Measurements from ENCODE around the gene ATP2A1. TPM values are rescaled to one million over a fixed set of nuclear protein-coding genes. Genes with fewer than 3 reads are reported as not detected.
A peak's percentile ranks its signal among the peaks of the same experiment; 100 is the strongest.

The ATP2A1 gene
- total and polyA plus RNA-seq, 2 of the 13 experiments (the other 11 are each of a cell fraction or from before 2014, with no cell fraction given), result 3.2 to 12.5 TPM

DNA sequence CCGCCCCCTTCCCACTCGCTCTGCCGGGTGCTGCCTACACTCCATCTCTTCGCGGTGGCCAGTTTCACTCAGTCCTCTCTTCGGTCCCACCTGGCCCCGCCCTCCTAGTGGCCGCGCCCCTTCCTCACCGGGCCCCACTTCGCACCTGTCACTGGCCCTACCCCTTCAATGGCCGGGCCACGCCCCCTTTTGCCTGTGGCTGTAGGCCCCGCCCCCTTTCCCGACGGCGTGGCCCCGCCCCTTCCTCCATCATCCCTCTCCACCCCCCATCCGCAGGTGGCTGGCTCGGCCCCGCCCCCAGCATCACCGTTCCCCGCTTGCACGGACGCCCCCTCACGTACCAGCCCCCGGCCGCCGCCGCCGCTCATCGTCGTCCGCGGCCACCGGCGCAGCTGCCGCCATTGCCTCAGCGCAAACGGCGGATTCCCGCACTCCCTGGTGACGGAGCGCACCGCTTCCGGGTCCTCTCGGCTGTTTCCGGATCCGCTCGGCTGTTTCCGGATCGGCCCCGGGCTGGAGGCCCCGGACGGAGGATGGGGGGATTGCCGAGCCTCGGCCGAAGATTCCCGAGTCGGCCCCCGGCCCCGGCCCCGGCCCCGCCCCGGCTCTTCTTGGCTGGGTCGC, 46.6 kb downstream of the ATP2A1 start, which contains the start of gene RABEP2 (continued):
- TF ChIP-seq, protein P1, sequence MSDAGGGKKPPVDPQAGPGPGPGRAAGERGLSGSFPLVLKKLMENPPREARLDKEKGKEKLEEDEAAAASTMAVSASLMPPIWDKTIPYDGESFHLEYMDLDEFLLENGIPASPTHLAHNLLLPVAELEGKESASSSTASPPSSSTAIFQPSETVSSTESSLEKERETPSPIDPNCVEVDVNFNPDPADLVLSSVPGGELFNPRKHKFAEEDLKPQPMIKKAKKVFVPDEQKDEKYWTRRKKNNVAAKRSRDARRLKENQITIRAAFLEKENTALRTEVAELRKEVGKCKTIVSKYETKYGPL (CRISPR knock-in tag; IDR thresholded peaks at IDR 0.05), result no peak
- TF ChIP-seq ZFP62 (CRISPR knock-in tag; IDR thresholded peaks at IDR 0.05) (no peak), ZNF225 (CRISPR knock-in tag; IDR thresholded peaks at IDR 0.05) (no peak; the same call in 1 of the 2 replicates), SIN3B (IDR thresholded peaks at IDR 0.05; ENCODE audit: low read length) (no peak), ERF (CRISPR knock-in tag; IDR thresholded peaks at IDR 0.05) (peak; percentile 1; the same call in 1 of the 2 replicates), MIER2 (CRISPR knock-in tag; IDR thresholded peaks at IDR 0.05) (no peak), ZFY (CRISPR knock-in tag; IDR thresholded peaks at IDR 0.05) (no peak), HDAC6 (IDR thresholded peaks at IDR 0.05; ENCODE audit: low read depth, low read length) (no peak), SMAD1 (CRISPR knock-in tag; IDR thresholded peaks at IDR 0.05; ENCODE audit: borderline replicate concordance, low read depth) (peak; percentile 29; the same call in 1 of the 2 replicates), ZNF543 (CRISPR knock-in tag; IDR thresholded peaks at IDR 0.05) (no peak; the same call in 1 of the 2 replicates), AHR (CRISPR knock-in tag; IDR thresholded peaks at IDR 0.05) (peak; percentile 43; the same call in 1 of the 2 replicates), ZNF30 (CRISPR knock-in tag; IDR thresholded peaks at IDR 0.05) (no peak), ZNF138 (CRISPR knock-in tag; IDR thresholded peaks at IDR 0.05; ENCODE audit: low read depth) (no peak), ISL2 (CRISPR knock-in tag; IDR thresholded peaks at IDR 0.05) (peak; percentile 48; the same call in 1 of the 2 replicates), FOXK2 (IDR thresholded peaks at IDR 0.05) (no peak)
- TF ChIP-seq, protein P2, sequence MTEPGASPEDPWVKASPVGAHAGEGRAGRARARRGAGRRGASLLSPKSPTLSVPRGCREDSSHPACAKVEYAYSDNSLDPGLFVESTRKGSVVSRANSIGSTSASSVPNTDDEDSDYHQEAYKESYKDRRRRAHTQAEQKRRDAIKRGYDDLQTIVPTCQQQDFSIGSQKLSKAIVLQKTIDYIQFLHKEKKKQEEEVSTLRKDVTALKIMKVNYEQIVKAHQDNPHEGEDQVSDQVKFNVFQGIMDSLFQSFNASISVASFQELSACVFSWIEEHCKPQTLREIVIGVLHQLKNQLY (CRISPR knock-in tag; IDR thresholded peaks at IDR 0.05), result no peak
- TF ChIP-seq, protein P3, sequence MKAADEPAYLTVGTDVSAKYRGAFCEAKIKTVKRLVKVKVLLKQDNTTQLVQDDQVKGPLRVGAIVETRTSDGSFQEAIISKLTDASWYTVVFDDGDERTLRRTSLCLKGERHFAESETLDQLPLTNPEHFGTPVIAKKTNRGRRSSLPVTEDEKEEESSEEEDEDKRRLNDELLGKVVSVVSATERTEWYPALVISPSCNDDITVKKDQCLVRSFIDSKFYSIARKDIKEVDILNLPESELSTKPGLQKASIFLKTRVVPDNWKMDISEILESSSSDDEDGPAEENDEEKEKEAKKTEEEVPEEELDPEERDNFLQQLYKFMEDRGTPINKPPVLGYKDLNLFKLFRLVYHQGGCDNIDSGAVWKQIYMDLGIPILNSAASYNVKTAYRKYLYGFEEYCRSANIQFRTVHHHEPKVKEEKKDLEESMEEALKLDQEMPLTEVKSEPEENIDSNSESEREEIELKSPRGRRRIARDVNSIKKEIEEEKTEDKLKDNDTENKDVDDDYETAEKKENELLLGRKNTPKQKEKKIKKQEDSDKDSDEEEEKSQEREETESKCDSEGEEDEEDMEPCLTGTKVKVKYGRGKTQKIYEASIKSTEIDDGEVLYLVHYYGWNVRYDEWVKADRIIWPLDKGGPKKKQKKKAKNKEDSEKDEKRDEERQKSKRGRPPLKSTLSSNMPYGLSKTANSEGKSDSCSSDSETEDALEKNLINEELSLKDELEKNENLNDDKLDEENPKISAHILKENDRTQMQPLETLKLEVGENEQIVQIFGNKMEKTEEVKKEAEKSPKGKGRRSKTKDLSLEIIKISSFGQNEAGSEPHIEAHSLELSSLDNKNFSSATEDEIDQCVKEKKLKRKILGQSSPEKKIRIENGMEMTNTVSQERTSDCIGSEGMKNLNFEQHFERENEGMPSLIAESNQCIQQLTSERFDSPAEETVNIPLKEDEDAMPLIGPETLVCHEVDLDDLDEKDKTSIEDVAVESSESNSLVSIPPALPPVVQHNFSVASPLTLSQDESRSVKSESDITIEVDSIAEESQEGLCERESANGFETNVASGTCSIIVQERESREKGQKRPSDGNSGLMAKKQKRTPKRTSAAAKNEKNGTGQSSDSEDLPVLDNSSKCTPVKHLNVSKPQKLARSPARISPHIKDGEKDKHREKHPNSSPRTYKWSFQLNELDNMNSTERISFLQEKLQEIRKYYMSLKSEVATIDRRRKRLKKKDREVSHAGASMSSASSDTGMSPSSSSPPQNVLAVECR (CRISPR knock-in tag; IDR thresholded peaks at IDR 0.05; ENCODE audit: borderline replicate concordance), result peak; percentile 89
- TF ChIP-seq, protein P4, sequence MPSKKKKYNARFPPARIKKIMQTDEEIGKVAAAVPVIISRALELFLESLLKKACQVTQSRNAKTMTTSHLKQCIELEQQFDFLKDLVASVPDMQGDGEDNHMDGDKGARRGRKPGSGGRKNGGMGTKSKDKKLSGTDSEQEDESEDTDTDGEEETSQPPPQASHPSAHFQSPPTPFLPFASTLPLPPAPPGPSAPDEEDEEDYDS (CRISPR knock-in tag; IDR thresholded peaks at IDR 0.05), result peak; percentile 73
- TF ChIP-seq, protein P5, sequence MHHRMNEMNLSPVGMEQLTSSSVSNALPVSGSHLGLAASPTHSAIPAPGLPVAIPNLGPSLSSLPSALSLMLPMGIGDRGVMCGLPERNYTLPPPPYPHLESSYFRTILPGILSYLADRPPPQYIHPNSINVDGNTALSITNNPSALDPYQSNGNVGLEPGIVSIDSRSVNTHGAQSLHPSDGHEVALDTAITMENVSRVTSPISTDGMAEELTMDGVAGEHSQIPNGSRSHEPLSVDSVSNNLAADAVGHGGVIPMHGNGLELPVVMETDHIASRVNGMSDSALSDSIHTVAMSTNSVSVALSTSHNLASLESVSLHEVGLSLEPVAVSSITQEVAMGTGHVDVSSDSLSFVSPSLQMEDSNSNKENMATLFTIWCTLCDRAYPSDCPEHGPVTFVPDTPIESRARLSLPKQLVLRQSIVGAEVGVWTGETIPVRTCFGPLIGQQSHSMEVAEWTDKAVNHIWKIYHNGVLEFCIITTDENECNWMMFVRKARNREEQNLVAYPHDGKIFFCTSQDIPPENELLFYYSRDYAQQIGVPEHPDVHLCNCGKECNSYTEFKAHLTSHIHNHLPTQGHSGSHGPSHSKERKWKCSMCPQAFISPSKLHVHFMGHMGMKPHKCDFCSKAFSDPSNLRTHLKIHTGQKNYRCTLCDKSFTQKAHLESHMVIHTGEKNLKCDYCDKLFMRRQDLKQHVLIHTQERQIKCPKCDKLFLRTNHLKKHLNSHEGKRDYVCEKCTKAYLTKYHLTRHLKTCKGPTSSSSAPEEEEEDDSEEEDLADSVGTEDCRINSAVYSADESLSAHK (CRISPR knock-in tag; IDR thresholded peaks at IDR 0.05; ENCODE audit: borderline replicate concordance), result no peak

Measured in HepG2 (cell line).